Kidney (tissue), 14 donors: ENCODE results near the gene PCDHGA6. TPM values are rescaled to one million over a fixed set of nuclear protein-coding genes. Genes with fewer than 3 reads are reported as not detected.

Source experiments
- DNase-seq, 5 donors: peaks; one replicate each; pipeline ENCODE4 v3.0.0-alpha.2; 2013 to 2020
- FAIRE-seq: peaks from 2 replicates; lab custom pipeline; 2012; peaks lifted over from hg19 to GRCh38; lab: Jason Lieb, UNC
- H3K27ac ChIP-seq, 2 donors: one replicate each; pipeline ENCODE4 v1.7.0; 2013; ENCODE audit warnings: low read depth in 2 of 2, low read length in 2 of 2, inconsistent platforms in 1 of 2
- H3K27me3 ChIP-seq: one replicate; pipeline ENCODE4 v1.7.1; 2013; ENCODE audit warnings: low read length, inconsistent platforms; ENCODE audit not compliant: control insufficient read depth, insufficient read depth
- H3K36me3 ChIP-seq, 3 donors: one replicate each; pipeline versions ENCODE4 v1.7.0 to v1.7.1; 2013; ENCODE audit warnings: low read length in 3 of 3, control low read depth in 1 of 3, inconsistent platforms in 1 of 3; ENCODE audit not compliant: insufficient read depth in 3 of 3, control insufficient read depth in 2 of 3
- H3K4me1 ChIP-seq, 3 donors: one replicate each; pipeline versions ENCODE4 v1.7.0 to v1.7.1; 2013; ENCODE audit warnings: low read length in 3 of 3, inconsistent platforms in 1 of 3, low read depth in 1 of 3; ENCODE audit not compliant: control insufficient read depth in 2 of 3, insufficient read depth in 2 of 3
- H3K4me3 ChIP-seq, 3 donors: one replicate each; pipeline versions ENCODE4 v1.7.0 to v1.8.1; 2013; ENCODE audit warnings: low read length in 3 of 3, control low read depth in 1 of 3, inconsistent platforms in 1 of 3
- H3K9ac ChIP-seq, 3 donors: one replicate each; pipeline versions ENCODE4 v1.7.0 to v1.7.1; 2013; ENCODE audit warnings: low read length in 3 of 3, control low read depth in 1 of 3, inconsistent platforms in 1 of 3
- H3K9me3 ChIP-seq, 3 donors: one replicate each; pipeline versions ENCODE4 v1.7.0 to v1.7.1; 2013; ENCODE audit warnings: low read length in 3 of 3, control low read depth in 1 of 3, inconsistent platforms in 1 of 3; ENCODE audit not compliant: control insufficient read depth in 2 of 3, insufficient read depth in 1 of 3
- intact Hi-C: fragments of 100-400 bp; cut with DNase I; formaldehyde crosslinking; loops from one replicate; pipeline ENCODE4 v1.11.1; 2022
- polyA plus RNA-seq: library from polyadenylated mRNA; stranded (reverse); fragments of 350-450 nt; fragmentation: Illumina TruSeq; extraction: RNeasy Lipid Tissue Mini Kit (QIAGEN cat#74804); gene quantifications from one replicate; pipeline ENCODE4 v1.2.3, GENCODE V29; 2014; ENCODE audit warnings: low read depth, low replicate concordance; ENCODE audit not compliant: insufficient read depth
- total RNA-seq: library from RNA; stranded (reverse); fragmentation: NEBNext Ultra II Directional; extraction: Animal tissue kit (Norgen Biotek cat#: 25700); gene quantifications from one replicate; pipeline ENCODE4 v1.2.1, GENCODE V29; 2021
- TF ChIP-seq, protein P1 (sequence below): IDR thresholded peaks from 3 replicates; pipeline ENCODE4 v1.5.1; 2012; ENCODE audit warnings: mild to moderate bottlenecking, moderate library complexity, borderline replicate concordance; ENCODE audit not compliant: insufficient read depth; ENCODE audit errors: extremely low read depth
- donor health status: control.
- donor health status: control.
- donor health status: control.
- donor health status: control.
- donor health status: control.
- donor health status: DM: yes; HTN: yes; CAD: no.
- donor health status: Normal renal cell carcinoma (clear cell type).

PCDHGA6 gene
- total and polyA plus RNA-seq, 2 donors from 2014 or later: 0.34 to 7.2 TPM

DNA sequence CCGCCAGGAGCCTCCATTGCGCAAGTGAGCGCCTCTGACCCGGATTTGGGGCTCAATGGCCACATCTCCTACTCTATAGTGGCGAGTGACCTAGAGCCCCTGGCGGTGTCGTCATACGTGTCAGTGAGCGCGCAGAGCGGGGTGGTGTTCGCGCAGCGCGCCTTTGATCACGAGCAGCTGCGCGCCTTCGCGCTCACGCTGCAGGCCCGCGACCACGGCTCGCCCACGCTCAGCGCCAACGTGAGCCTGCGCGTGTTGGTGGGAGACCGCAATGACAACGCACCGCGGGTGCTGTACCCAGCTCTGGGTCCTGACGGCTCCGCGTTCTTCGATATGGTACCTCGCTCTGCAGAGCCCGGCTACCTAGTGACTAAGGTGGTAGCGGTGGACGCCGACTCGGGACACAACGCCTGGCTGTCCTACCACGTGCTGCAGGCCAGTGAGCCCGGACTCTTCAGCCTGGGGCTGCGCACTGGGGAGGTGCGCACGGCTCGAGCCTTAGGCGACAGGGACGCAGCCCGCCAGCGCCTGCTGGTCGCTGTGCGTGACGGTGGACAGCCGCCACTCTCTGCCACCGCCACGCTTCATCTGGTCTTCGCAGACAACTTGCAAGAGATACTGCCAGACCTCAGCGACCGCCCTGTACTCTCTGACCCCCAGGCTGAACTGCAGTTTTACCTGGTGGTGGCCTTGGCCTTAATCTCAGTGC is 36.1 kb downstream of the PCDHGA6 start:
- H3K9me3 ChIP-seq: peaks cover 0 to 59% (median 27%) of the 10 kb centered on the region in 3 donors
- intact Hi-C loops: no loop called here
- H3K4me1 ChIP-seq: no peaks in the 10 kb centered on the region
- H3K36me3 ChIP-seq: no peaks in the 10 kb centered on the region
- no peak overlapping the region for H3K9ac ChIP-seq
- TF ChIP-seq, protein P1, sequence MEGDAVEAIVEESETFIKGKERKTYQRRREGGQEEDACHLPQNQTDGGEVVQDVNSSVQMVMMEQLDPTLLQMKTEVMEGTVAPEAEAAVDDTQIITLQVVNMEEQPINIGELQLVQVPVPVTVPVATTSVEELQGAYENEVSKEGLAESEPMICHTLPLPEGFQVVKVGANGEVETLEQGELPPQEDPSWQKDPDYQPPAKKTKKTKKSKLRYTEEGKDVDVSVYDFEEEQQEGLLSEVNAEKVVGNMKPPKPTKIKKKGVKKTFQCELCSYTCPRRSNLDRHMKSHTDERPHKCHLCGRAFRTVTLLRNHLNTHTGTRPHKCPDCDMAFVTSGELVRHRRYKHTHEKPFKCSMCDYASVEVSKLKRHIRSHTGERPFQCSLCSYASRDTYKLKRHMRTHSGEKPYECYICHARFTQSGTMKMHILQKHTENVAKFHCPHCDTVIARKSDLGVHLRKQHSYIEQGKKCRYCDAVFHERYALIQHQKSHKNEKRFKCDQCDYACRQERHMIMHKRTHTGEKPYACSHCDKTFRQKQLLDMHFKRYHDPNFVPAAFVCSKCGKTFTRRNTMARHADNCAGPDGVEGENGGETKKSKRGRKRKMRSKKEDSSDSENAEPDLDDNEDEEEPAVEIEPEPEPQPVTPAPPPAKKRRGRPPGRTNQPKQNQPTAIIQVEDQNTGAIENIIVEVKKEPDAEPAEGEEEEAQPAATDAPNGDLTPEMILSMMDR: no peak
- no peak overlapping the region for H3K27ac ChIP-seq
- no peak for FAIRE-seq
- H3K27me3 ChIP-seq: no peaks in the 10 kb centered on the region
- no peak for DNase-seq
- no peak overlapping the region for H3K4me3 ChIP-seq

DNA sequence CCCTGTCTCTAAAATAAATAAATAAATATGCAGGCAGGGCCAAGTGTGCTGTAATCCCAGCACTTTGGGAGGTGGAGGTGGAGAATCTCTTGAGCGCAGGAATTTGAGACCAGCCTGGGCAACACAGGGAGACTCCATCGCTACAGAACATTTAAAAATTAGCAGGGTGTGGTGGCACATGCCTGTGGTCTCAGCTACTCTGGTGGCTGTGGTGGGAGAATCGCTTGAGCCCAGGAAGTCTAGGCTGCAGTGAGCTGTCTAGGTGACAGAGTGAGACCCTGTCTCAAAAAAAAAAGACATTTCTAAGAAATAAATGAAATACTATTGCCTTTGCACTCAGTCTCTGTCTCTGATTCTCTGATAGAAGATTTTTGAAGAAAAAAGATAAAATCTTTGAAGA is 37.9 kb downstream of the PCDHGA6 start:
- DNase-seq (no peak), FAIRE-seq (no peak)
- H3K27ac ChIP-seq: no peak overlapping the region
- TF ChIP-seq, protein P1: no peak
- peaks cover 1 to 50% (median 25%) of the 10 kb centered on the region in 3 donors for H3K9me3 ChIP-seq
- H3K4me3 ChIP-seq: no peak overlapping the region
- no peaks in the 10 kb centered on the region for H3K4me1 ChIP-seq
- H3K27me3 ChIP-seq: no peaks in the 10 kb centered on the region
- no peak overlapping the region for H3K9ac ChIP-seq
- intact Hi-C loops: no loop called here
- no peaks in the 10 kb centered on the region for H3K36me3 ChIP-seq

DNA sequence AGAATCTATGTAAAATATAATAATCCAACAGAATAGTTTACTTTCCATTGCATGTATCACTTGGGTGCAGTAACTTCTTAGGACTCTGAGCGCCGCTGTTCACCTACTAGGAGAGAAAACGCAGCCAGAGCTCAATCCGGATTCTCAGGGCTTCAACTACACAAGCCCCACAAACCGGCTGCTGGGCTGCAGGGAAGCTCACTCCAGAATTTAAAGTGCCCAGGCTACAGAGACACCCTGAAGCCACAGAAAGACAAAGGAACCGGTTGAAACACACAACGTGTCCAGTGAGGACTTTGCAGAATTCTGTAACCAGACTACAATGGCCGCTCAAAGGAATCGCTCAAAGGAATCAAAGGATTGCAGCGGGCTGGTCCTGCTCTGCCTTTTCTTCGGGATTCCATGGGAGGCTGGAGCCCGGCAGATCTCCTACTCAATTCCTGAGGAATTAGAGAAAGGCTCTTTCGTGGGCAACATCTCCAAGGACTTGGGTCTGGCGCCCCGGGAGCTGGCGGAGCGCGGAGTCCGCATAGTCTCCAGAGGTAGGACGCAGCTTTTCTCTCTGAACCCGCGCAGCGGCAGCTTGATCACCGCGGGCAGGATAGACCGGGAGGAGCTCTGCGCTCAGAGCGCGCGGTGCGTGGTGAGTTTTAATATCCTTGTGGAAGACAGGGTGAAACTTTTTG is 39.3 kb downstream of the PCDHGA6 start, which contains the start of gene PCDHGA10:
Gene PCDHGA10, plus strand, starts transcription at position 134 of the 686 bp plus-strand sequence. Its CDS starts 189 bp downstream, at position 323.
- intact Hi-C loops: no loop called here
- no peak for FAIRE-seq

More for the DNA sequence above, 39.3 kb downstream of the PCDHGA6 start, which contains the start of gene PCDHGA10:
- no peaks in the 10 kb centered on the region for H3K36me3 ChIP-seq
- no peaks in the 10 kb centered on the region for H3K27me3 ChIP-seq
- peak in 3 of 5 donors; percentile 29 to 47 (median 31) for DNase-seq
- no peaks in the 10 kb centered on the region for H3K4me1 ChIP-seq
- H3K27ac ChIP-seq: no peak within 1 kb of the TSS
- H3K9ac ChIP-seq: no peak within 1 kb of the TSS
- TF ChIP-seq, protein P1: peak; percentile 28
- peak within 1 kb of the TSS; percentile 9 to 54 (median 44) for H3K4me3 ChIP-seq
- peaks cover 1 to 50% (median 27%) of the 10 kb centered on the region in 3 donors for H3K9me3 ChIP-seq
